ENCODE results near the gene SP140L.
"Not testable (repeated sequence)": the region's sequence is repeated elsewhere in the genome, so short reads cannot be mapped to it uniquely, and the experiment has no call there.

SP140L gene

DNA sequence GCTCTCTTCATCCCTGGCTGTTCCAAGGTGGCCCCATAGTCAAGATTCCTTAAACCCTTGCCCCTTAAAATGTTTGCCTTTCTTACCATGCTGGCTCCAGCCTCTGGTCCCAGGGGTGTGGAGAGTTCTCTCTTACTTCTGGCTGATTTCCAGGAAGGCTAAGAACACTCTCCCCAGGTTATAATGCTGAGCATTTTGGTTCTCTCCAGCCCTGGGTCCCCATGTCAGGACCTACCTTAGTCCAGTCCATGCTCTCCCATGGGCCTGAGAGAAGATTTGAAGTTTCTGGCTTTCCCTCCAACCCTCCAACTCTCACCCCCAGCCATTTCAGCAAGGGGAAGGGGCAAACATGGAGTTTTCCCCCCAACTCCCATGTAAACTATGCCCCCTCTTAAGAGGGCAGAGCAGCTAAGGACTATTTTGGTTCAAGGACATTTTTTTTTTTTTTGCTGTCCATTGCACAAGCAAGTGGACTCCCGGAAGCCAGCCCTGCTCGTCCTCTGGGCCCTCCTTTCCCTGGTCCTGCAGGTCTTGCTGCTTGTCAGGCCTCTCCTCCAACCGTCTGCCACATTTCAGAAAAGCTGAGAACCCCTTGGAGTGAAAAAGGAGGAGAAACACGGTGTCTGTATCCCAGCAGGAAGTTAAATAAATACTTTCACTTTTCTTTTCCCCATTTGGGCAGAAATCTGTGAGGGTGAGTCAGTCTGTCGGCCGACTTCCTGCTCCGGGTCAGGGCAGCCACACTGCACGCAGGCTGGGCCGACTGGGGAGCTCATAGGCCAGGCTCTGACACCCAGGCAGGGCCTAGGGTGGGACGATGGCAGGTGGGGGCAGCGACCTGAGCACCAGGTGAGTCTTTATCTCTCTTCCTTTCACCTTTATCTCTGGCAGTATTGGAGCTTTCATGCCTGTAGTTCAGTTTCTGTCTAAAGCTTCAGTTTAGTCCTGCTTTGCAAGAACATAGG is at the start of gene SP140L:
SP140L (plus strand) TSS at position 741 of the 965 bp plus-strand sequence; CDS start at position 818, 77 bp downstream.
- peak; percentile 71 for DNase-seq (ENCODE audit: low spot score)

DNA sequence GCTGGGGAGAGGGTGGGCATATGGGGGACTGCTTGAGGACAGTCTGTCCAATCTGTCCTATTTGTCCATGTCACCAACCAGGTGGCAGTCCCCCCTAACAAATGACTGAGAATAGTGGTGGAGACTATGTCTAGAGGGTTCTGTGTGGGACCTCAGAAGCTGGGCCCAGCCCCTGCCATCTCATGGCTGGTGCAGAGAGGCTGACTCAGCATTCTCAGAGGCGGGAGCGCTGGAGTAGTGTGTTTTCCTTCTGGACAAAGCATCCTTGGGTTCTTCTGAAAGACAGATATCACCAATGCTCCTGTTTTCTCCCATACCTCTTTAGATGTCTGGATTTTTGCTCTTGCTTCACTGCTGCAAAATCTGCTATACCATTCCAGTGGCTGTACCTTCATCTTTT is 44.1 kb upstream of the SP140L start:
- no peak for DNase-seq (ENCODE audit: low spot score)

DNA sequence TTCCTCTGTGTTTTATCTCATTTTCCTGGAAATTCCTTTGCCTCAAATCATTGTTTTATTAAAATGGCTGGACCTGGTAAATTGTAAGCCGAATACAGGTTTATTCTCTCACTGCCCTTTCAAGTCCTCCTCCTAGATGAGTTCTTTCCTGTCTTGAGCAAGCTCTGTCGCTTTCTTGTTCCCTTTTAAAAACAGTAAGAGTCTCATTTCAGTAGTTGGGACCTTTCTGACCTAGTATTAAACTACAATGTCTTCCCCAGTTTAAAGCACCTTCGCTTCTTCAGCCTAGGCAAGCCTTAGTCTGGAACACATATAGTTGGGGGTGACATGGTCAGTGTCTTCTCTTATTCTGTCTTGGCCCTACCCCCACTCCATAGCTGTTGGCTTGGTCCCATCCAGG is 40.9 kb upstream of the SP140L start:
- DNase-seq (ENCODE audit: low spot score) = no peak

DNA sequence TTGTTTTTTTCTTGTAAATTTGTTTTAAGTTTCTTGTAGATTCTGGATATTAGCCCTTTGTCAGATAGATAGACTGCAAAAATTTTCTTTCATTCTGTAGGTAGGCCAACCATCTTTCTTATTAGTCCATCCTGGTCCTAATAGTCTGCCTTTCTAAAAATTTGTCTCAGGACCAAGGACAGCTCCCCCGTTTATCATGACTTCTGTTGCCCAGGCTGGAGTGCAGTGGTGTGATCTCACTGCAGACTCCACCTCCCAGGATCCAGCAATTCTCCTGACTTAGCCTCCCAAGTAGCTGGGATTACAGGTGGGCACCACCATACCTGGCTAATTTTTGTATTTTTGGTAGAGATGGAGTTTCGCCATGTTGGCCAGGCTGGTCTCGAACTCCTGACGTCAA is 37.7 kb upstream of the SP140L start:
- not testable (repeated sequence) for DNase-seq (ENCODE audit: low spot score)

DNA sequence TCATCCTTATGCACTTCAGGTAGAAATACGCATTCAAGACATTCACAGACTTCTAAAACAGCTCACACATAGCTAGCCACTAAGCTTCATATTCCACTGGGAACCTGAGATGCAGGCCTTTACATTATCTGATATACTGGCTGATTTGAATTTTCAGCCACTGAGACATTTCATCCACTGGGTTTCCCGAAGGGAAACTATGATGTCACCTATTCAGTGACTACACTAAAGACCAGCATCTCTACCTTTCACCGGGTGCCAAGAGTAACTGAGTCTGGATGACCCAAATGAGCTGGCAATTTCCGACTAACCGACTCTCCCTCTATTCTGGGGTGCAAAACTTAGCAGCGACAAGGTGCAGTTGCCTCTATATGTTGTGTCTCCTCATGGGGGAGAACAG is 31.8 kb upstream of the SP140L start:
- no peak for DNase-seq (ENCODE audit: low spot score)

DNA sequence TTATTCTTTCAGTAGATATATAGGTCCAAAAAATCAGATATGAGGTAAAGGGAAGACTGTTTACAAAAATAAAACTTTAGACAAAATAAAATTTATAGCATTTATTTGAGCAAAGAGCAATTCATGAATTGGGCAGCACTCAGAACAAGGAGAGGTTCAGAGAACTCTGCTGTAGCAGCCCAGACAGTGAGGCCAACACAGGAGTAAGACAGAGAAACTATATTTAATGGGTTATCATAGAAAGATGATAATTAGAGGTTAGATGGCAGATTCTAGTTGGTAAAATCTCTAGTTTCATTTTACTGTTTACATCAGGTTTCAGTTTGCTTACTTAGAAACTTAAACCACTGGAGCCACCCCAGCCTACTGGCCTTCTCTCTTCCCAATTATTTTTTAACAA is 30.1 kb upstream of the SP140L start:
- no peak for DNase-seq (ENCODE audit: low spot score)

DNA sequence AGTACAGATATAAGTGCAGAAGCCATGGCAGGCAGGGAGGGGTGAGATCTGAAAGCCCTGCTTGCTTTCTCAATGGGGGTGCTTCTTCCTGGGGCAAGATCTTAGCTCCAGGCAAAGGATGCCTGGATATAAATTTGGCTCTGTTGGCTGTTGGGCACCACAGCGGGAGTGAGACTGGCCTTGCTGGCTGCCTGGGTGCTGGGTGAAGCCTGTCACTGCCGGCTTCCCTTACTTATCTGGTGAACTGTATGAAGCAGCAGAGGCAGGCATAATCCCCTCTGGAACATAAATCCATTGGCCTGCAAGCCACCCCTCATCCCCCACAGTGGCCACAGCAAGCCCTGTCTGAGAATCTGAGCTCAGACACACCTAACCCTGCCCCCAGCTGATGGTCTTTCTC is 27.4 kb upstream of the SP140L start:
- no peak for DNase-seq (ENCODE audit: low spot score)

DNA sequence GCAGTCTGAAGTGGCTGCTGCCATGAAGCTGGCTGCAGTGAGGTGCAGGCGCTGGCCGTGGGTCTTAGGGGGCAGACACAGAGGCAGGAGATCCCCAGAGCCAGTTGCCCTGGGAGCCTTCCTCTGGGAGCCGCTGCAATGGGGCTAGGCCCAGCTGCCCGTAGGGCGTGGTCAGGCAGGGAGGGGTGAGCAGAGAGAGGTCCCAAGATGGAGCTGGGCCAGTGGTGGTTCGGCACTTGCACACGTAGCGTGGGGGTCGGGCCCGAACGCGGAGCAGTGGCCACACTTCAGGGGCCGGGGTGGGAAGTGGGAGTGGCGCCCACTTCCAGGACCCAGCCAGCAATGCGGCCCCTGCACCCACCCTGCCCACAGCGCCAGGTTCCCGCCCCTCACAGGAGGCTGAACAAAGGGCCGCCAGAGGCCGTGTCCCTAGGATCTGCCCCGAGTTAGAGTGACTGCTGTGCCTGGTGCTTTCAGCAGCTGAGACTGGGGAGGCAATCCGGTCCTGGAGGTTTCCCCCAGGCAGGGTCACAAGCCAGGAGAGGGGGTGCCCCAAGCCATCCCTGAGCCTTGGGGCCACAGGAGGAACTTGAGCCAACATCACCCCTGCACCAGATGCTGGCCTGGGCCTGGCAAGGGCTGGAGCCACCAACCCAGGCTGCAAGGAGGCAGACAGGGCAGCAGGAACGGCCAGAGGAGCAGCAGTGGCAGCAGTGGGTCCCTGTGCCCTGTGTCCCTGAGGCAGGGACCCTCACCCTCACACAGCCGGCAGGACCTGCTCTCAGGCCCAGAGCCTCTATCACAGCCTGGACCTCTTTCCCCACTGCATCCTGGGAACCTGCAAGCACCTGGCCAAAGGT is 21.3 kb upstream of the SP140L start:
- DNase-seq (ENCODE audit: low spot score) = no peak

DNA sequence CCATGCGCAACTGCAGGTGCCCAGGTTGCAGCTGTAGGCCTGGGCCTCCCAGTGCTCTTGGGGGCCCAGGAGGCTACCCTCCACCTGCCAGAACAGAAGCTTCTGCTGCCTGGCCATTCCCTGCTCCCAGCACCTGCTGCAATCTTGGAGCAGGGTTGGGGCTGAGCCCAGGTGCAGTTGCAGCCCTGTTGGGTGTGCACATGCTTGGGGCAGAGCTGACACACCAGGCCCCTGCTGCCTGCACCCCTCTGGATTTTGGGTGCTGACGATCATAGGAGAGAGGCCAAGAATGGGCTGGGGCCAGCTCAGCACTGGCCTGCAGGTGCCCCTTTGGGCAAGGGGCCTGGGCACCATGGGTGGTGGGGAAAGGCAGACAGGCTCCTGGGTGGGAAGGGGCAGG is 20.5 kb upstream of the SP140L start:
- DNase-seq (ENCODE audit: low spot score) = no peak

DNA sequence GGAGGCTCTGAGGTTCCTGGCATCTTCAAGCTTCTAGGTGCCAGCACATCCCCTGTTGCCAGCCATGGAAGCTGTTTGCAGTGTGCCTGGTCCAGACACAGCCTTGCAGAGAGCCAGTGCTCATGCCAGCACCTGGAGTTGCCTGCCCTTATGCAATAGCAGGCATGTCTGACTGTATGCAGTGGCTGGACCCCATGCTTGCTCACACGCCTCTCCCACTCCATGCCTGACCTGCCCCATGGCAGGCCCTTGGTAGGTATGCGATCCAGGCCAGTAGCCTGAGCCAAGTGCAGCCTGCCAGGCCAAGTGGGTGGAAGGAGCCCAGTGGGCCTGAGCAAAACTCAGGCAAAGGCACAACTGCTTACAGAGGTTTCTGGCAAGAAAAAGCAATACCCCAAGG is 19.5 kb upstream of the SP140L start:
- DNase-seq (ENCODE audit: low spot score) = no peak

DNA sequence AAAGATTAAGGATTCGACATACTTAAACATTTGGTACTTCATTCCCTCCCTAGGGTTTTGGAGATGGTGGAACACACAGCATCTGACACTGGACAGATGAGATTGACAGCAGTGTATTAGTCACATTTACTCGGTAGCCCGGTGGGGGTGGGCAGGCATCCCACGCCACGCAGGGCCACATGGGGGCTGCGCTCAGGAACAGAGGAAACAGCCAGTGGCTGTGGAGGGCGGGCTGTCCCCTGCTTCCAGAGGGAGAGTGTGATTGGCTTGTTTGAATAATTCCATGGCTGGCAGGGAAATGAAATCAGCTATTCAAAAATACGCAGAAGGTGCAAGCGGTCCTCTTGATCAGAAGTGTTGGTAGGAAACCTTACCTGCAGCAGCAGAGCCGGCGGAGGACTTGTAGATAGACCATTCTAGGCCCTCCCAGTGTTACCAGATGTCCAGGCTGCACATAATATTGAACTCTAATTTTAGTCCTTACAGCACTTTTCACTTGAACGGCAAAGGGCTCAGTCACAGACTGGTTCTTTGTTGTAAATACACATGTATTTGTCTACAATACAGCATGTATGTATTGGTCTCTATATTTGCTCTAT is 18.5 kb upstream of the SP140L start:
- DNase-seq (ENCODE audit: low spot score) = no peak

DNA sequence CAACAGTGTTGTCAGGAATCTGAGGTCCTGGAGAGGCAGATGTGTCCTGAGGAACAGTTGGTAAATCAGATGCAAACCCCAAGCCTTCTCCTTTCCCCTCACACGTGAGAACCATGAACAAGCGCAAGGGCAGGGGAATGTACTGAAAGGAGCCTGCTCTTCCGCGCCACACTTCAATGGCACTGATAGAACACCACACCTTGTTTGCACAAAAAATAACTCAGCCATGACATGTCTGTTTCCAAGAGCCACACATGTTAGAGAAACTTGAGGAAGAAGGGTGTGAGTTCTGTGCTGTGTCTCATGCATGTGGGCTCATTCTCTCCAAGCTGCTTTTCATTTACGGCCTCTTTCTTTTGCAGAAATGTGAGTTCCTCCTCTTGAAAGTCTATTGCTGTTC is 16.2 kb upstream of the SP140L start:
- not testable (repeated sequence) for DNase-seq (ENCODE audit: low spot score)

DNA sequence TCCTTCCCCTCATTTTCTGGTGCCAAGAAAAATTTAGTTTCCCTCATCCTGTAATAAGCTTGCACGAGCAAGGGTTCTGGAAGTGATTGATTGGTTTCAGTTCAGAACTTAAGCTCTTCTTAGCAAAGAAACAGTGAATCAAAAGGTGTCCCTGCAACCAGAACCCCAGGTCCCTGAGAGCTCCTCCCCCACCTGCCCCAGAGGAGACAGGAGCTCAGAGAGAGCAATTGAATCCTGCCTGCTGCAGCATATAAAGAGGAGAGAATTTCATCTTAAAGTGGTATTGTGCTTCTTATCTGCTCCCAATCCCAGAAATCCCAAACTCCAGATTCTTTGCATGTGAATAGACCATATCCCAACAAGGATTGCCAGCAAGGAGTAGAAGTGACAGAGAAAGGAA is 15.4 kb upstream of the SP140L start:
- DNase-seq (ENCODE audit: low spot score) = not testable (repeated sequence)

DNA sequence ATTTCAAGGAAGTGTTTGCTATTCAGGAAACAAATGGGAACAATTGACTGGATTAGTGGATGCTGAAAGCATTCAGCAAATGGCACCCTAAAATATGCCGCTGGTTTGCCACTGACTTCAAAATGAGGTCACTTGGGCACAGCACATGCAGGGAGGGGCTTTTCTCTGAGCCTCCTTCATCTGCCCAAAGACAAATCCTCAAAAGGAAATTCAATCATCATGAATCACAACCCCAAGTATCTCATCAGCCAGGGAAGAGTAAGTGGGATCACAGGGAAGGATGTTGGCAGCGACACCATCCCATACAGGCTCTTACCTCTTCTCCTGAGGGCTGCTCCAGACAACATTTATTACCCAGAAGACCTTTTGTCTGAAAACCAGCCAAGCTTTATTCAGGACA is 14.4 kb upstream of the SP140L start:
- no peak for DNase-seq (ENCODE audit: low spot score)

DNA sequence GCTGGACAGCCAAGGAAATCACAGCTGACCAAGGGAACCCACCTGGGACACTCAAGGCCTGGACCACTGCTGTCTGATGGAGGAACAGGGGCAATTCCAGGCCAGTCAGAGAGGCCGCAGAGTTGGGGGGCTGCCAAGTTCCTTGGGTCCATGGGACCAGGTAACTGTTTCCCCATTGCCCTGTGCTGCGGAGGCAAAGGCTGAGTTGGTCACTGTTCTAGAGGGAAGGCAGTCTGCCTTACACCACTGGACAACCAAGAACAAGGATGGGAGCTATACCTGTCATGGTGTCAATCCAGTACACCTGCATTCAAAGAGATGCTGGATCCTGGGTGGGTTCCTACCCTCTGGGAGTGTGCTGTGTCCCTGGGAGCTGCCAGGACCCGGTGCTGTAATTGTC is 9.6 kb upstream of the SP140L start:
- DNase-seq (ENCODE audit: low spot score) = no peak

DNA sequence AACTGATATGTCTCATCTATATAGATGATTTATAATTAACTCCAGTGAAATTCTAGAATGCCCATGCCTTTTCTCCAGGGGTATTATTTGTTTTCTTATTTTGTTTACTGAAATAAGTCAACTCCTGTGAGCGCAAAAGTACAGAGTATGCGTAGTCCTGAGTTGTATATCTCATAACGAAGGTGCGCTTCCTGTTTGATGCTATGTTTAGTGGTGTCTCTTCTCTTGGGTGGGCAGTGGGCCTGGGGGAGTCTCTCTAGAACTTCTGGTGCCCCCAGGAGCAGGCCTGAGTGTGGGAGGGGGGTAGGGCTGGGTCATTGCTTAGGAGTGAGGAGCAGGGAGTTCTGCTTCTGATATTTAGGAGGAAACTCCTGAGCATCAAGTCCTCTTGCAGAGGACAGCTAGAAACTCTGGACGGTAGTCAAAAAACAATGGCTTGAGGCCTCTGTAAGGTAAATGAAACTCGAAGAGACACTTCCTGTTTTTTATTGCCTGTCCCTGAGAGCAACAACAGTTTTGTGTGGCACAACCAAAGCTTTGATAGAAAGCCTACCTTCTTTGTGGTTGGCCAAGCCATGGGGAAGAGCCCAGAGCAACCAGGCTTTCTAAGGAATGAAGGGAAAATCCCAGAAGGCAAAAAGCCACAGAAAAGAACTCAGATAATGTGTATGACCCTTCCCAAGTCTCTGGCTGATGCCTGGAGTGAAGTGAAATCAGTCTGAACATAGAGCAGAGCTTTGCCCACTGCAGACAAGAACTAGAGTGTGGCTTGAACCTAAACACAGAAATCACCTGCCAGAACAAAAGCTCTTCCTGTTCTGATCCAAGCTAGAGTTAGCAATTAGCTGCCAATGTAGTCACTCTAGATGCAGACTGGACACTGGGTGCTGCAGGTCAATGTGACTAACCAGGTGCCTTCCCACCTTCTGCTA is 8.5 kb upstream of the SP140L start:
- peak; percentile 60 for DNase-seq (ENCODE audit: low spot score)

DNA sequence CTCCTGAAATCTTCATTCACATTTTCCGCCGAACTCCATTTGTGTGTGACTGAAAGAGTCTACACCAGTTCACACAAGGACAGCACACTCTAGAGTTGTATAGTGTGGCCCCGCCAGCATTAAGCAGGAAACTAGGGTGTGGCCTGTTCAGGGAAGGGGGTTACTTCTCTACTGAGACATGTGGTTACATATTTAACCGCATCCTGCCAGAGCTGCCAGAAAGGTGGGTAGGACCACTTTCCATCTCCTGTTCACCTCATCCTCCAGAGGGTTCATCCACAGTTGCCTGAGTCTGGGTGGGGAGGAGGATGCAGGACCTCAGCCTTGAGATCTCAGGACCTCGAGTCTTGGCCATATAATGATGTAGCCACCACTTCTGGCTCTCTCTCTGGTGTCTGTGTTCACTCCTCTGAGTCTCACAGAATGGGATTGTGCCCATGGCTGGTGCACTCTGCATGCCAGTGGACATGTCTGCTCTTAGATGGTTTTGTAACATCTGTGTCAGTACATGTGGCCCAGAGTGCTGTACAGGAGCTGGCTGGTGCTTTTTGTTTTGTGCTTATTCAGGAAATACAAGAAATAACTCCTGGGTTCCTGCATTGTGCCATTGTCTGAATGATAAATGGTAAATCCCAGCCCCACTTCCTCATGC is 7.7 kb upstream of the SP140L start:
- DNase-seq (ENCODE audit: low spot score) = peak; percentile 63

DNA sequence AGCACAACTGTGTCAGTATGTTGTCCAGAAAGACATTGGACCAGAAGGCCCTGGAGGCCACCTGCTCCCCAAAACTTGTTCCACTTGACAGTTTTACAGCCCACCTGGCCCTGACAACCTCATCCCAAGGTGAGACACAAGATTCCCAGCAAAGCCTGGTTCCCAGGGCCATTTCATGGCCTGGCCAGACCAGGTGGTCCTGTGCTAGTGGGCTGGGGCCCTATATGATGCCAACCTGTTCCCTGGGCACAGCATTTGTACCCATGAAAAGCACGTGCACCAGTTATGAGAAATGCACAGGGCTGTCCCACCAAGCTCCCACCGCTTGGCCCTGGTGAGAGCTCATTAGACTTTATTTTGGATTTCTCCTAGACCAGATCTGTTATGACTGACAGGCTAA is 6.0 kb upstream of the SP140L start:
- no peak for DNase-seq (ENCODE audit: low spot score)

DNA sequence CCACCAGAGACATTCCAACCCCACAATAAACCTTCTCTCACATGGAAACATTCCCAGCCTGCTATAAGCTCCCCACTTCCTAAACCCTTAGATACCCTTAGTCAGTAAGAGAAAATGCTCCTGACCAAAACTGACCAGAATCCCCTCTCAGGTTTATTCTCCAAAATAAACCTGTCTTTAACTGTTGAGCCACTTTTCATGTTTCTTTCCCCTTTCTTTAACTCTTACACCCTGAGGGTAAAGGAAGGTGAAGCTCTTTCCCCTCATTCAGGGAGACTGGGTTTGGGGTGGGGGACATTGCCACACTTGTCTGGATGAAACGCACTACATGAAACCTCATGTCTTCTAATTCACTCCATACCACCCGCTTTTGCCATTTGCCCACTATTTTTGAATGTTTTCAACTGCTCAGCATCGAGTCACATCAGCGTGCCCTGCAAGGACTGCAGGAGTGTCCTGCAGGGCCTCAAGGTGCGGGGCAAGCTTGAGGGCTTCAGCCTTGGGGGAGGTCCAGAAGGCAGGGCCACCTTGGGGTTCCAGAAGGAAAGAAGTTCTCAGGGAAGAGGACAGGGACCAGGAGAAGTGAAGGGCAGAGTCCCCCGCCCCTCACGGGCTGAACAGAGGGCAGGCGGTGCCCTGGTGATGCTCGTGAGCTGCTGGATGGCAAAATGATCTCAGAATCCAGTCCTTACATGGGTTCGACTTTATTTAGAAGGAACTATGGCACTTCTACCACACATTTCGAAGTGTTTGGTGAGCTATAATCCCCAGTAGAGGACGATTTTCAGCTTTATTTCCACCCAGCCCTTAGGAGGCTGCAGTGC is 4.2 kb upstream of the SP140L start:
- no peak for DNase-seq (ENCODE audit: low spot score)
